HepG2 (cell line): ENCODE measurements around the gene ANKRD65. TPM values are rescaled to one million over a fixed set of nuclear protein-coding genes. Genes with fewer than 3 reads are reported as not detected.

Source experiments
- ARID2 ChIP-seq: sonication (generic); formaldehyde crosslinking; IDR thresholded peaks from 2 replicates; pipeline ENCODE4 v1.8.1; 2022; ENCODE audit warnings: mild to moderate bottlenecking, missing genetic modification reagents, borderline replicate concordance
- CENPT ChIP-seq: sonication (generic); formaldehyde crosslinking; IDR thresholded peaks from 2 replicates; pipeline ENCODE4 v1.8.0; 2022; ENCODE audit warnings: low read depth, mild to moderate bottlenecking, moderate library complexity, missing genetic modification reagents
- CSRNP2 ChIP-seq: sonication (generic); formaldehyde crosslinking; conservative IDR thresholded peaks from 2 replicates; pipeline ENCODE4 v1.8.0; 2022; ENCODE audit warnings: low read depth, missing genetic modification reagents
- DPF2 ChIP-seq: sonication (generic); formaldehyde crosslinking; IDR thresholded peaks from 2 replicates; pipeline ENCODE4 v1.4.0; 2020; ENCODE audit warnings: mild to moderate bottlenecking, low read depth, missing genetic modification reagents, borderline replicate concordance
- KLF15 ChIP-seq: sonication (generic); formaldehyde crosslinking; IDR thresholded peaks from 2 replicates; pipeline ENCODE4 v1.8.1; 2023; ENCODE audit warnings: borderline replicate concordance, mild to moderate bottlenecking, inconsistent platforms, missing genetic modification reagents, mixed read lengths
- MEIS1 ChIP-seq: sonication (generic); formaldehyde crosslinking; IDR thresholded peaks from 2 replicates; pipeline ENCODE4 v1.9.0; 2021; ENCODE audit warnings: mild to moderate bottlenecking, missing genetic modification reagents, moderate library complexity, borderline replicate concordance
- NCOA2 ChIP-seq: sonication (generic); formaldehyde crosslinking; IDR thresholded peaks from 2 replicates; pipeline ENCODE4 v1.8.0; 2022; ENCODE audit warnings: inconsistent platforms
- PAXIP1 ChIP-seq: sonication (generic); formaldehyde crosslinking; conservative IDR thresholded peaks from 2 replicates; pipeline ENCODE4 v1.4.0; 2020; ENCODE audit warnings: mild to moderate bottlenecking, missing genetic modification reagents, moderate library complexity
- PLRG1 ChIP-seq: fragments of 450-650 bp; conservative IDR thresholded peaks from 2 replicates; pipeline ENCODE4 v1.6.1; 2016
- REL ChIP-seq: sonication (generic); formaldehyde crosslinking; conservative IDR thresholded peaks from 2 replicates; pipeline ENCODE4 v1.8.0; 2022; ENCODE audit warnings: mild to moderate bottlenecking, missing genetic modification reagents, moderate library complexity
- SRSF9 ChIP-seq: fragments of 200-400 bp; formaldehyde crosslinking; IDR thresholded peaks from 2 replicates; pipeline ENCODE4 v1.6.1; 2018; ENCODE audit warnings: borderline replicate concordance, mild to moderate bottlenecking, low read depth, low read length; ENCODE audit not compliant: insufficient read depth, poor library complexity, severe bottlenecking
- TBX2 ChIP-seq: sonication (generic); formaldehyde crosslinking; IDR thresholded peaks from 2 replicates; pipeline ENCODE4 v1.5.0; 2020; ENCODE audit warnings: missing genetic modification reagents, mild to moderate bottlenecking, borderline replicate concordance
- ZKSCAN5 ChIP-seq: sonication (generic); formaldehyde crosslinking; IDR thresholded peaks from 2 replicates; pipeline ENCODE4 v1.5.1; 2020; ENCODE audit warnings: mild to moderate bottlenecking, missing genetic modification reagents
- ZMAT5 ChIP-seq: sonication (generic); formaldehyde crosslinking; IDR thresholded peaks from 2 replicates; pipeline ENCODE4 v1.5.0; 2020; ENCODE audit warnings: mild to moderate bottlenecking, low read depth, missing genetic modification reagents, borderline replicate concordance
- ZNF468 ChIP-seq: sonication (generic); formaldehyde crosslinking; IDR thresholded peaks from 2 replicates; pipeline ENCODE4 v1.8.0; 2022; ENCODE audit warnings: mild to moderate bottlenecking, moderate library complexity, missing genetic modification reagents
- ZNF512 ChIP-seq: sonication (generic); formaldehyde crosslinking; IDR thresholded peaks from 2 replicates; pipeline ENCODE4 v1.4.0; 2020; ENCODE audit warnings: mild to moderate bottlenecking, missing genetic modification reagents
- ZNF547 ChIP-seq: sonication (generic); formaldehyde crosslinking; IDR thresholded peaks from 2 replicates; pipeline ENCODE4 v1.5.1; 2020; ENCODE audit warnings: mild to moderate bottlenecking, missing genetic modification reagents
- ZNF556 ChIP-seq: sonication (generic); formaldehyde crosslinking; IDR thresholded peaks from 2 replicates; pipeline ENCODE4 v1.4.0; 2020; ENCODE audit warnings: mild to moderate bottlenecking, missing genetic modification reagents, borderline replicate concordance
- ZSCAN5A ChIP-seq: sonication (generic); formaldehyde crosslinking; IDR thresholded peaks from 2 replicates; pipeline ENCODE4 v1.8.0; 2022; ENCODE audit warnings: mild to moderate bottlenecking, missing genetic modification reagents, borderline replicate concordance
- polyA plus RNA-seq, 8 experiments: library from polyadenylated mRNA; depleted of rRNA in 3 of 8; stranded (reverse) in 7 of 8; unstranded in 1 of 8; fragments of >200 nt; fragmentation: Illumina TruSeq in 4 of 8; extraction: Trizol in 4 of 8; gene quantifications; 2 replicates each; pipeline versions ENCODE4 v1.2.1 to v1.2.3, GENCODE V29; 2011 to 2016; ENCODE audit warnings: low read depth in 4 of 8, missing spikeins in 1 of 8, mixed read lengths in 1 of 8; ENCODE audit not compliant: insufficient read depth in 1 of 8
- total RNA-seq, 5 experiments: library from RNA; depleted of rRNA; stranded (reverse); fragments of >200 nt; fragmentation: Illumina TruSeq; extraction: Trizol; gene quantifications; 2 replicates each; pipeline ENCODE4 v1.2.3, GENCODE V29; 2016; ENCODE audit warnings: low read depth in 1 of 5

Gene ANKRD65
- total and polyA plus RNA-seq, 2 of the 13 experiments (the other 11 are each of a cell fraction or from before 2014, with no cell fraction given), result 12.1 to 30.1 TPM

- TF ChIP-seq ZNF556, result peak; percentile 92
- no peak for TF ChIP-seq PLRG1
- TF ChIP-seq SRSF9, result no peak
- peak; percentile 41 for TF ChIP-seq ZNF547 (CRISPR knock-in tag)
- TF ChIP-seq KLF15 (CRISPR knock-in tag), result no peak
- peak; percentile 100 for TF ChIP-seq MEIS1
- TF ChIP-seq TBX2 (CRISPR knock-in tag), result peak; percentile 87
- peak; percentile 55; the same call in 1 of the 2 replicates for TF ChIP-seq CENPT
- TF ChIP-seq ZNF468 (CRISPR knock-in tag), result no peak
- TF ChIP-seq ZMAT5 (CRISPR knock-in tag), result no peak
- TF ChIP-seq REL, result no peak
- TF ChIP-seq ZSCAN5A (CRISPR knock-in tag), result 0 out of 2 replicates have a peak, but pooled peaks have one; percentile 51
- TF ChIP-seq NCOA2 (CRISPR knock-in tag), result peak; percentile 96
- TF ChIP-seq ZNF512 (CRISPR knock-in tag), result no peak
- peak; percentile 16; the same call in 1 of the 2 replicates for TF ChIP-seq CSRNP2
- 0 out of 2 replicates have a peak, but pooled peaks have one; percentile 61 for TF ChIP-seq ZKSCAN5 (CRISPR knock-in tag)
- TF ChIP-seq DPF2 (CRISPR knock-in tag), result peak; percentile 88
- TF ChIP-seq ARID2 (CRISPR knock-in tag), result no peak; the same call in 1 of the 2 replicates
- TF ChIP-seq PAXIP1 (CRISPR knock-in tag), result peak; percentile 99
These were observed 20.3 kb downstream of the ANKRD65 start (continued) for GRCh38 chr1:1400576-1401456.
